Ovary (tissue), 3 donors: Measurements from ENCODE around the gene GKN1.

Experiments used
- CTCF ChIP-seq, 3 donors: fragments of 450-650 bp in 2 of 3; fragments of 200-600 bp in 1 of 3; IDR thresholded peaks; one replicate each; pipeline versions ENCODE4 v1.5.1 to v1.8.0; 2016 to 2022; ENCODE audit warnings: antibody characterized with exemption in 3 of 3, mild to moderate bottlenecking in 1 of 3
- POLR2A ChIP-seq: fragments of 450-650 bp; IDR thresholded peaks from one replicate; pipeline ENCODE4 v1.6.1; 2017; ENCODE audit warnings: antibody characterized with exemption, mild to moderate bottlenecking, moderate library complexity
- donor health status: DM: no; HTN: no; CAD: no.

GRCh38 chr2:69007169-69007568, 32.7 kb downstream of the GKN1 start:
- no peak for TF ChIP-seq CTCF (IDR thresholded peaks at IDR 0.05)
- TF ChIP-seq POLR2A = no peak
